ENCODE data around the gene CMSS1. TPM values are rescaled to one million over a fixed set of nuclear protein-coding genes. Genes with fewer than 3 reads are reported as not detected.

CMSS1 gene
- total RNA-seq, 1 experiment from 2014 or later: 117 TPM

- ChIA-PET POLR2A (interaction anchor here (1.4 kb wide), 1 partner anchor 12 kb away, joined by 3 read pairs; no protein-coding TSS in a partner anchor), CTCF (interaction anchor here (1.0 to 3.1 kb wide), 2 partner anchors 155 to 167 kb away, joined by 3 to 19 read pairs; no protein-coding TSS in a partner anchor)
- Mint-ChIP-seq H3K4me1 (ENCODE audit: insufficient read depth, unreplicated experiment) (peaks cover 40% of the 10 kb centered on the region), H3K27me3 (ENCODE audit: insufficient read depth, unreplicated experiment) (no peaks in the 10 kb centered on the region), H3K27ac (ENCODE audit: low read depth, unreplicated experiment) (no peak overlapping the region), H3K9me3 (ENCODE audit: unreplicated experiment) (peaks cover 9% of the 10 kb centered on the region), H3K4me3 (ENCODE audit: unreplicated experiment) (no peak overlapping the region), H3K36me3 (ENCODE audit: insufficient read depth, unreplicated experiment) (no peaks in the 10 kb centered on the region)
- no peak for TF ChIP-seq CTCF (IDR thresholded peaks at IDR 0.05; ENCODE audit: unreplicated experiment)
- intact Hi-C loops (cut with micrococcal nuclease): no loop called here
- BruUV-seq (replicated peaks): no TSS peak
- DNase-seq (ENCODE audit: unreplicated experiment): no peak
Measured at GRCh38 chr3:99999536-99999935, 181.9 kb downstream of the CMSS1 start.

DNA sequence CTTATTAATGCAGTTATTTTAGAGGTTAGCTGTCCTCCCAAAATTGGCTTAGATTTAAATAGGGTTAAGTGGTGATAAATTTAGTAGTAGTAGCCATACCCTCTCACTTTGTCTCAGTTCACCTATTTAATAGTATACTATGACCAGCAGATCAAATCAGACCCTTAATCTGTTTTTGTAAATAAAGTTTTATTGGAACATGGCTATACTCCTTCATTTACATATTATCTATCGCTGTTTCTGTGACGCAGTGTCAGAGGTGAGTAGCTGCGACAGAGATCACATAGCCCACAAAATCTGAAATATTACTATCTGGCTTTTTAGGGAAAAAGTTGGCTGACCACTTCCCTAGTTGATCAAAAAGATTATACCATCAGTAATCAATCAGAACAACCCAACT, 183.4 kb downstream of the CMSS1 start:
- no peak for TF ChIP-seq CTCF (IDR thresholded peaks at IDR 0.05; ENCODE audit: unreplicated experiment)
- Mint-ChIP-seq H3K4me1 (ENCODE audit: insufficient read depth, unreplicated experiment) (peaks cover 49% of the 10 kb centered on the region), H3K27ac (ENCODE audit: low read depth, unreplicated experiment) (peak overlapping the region; percentile 75), H3K27me3 (ENCODE audit: insufficient read depth, unreplicated experiment) (no peaks in the 10 kb centered on the region), H3K36me3 (ENCODE audit: insufficient read depth, unreplicated experiment) (no peaks in the 10 kb centered on the region), H3K9me3 (ENCODE audit: unreplicated experiment) (peaks cover 6% of the 10 kb centered on the region), H3K4me3 (ENCODE audit: unreplicated experiment) (no peak overlapping the region)
- ChIA-PET CTCF (interaction anchor here (0.6 to 3.1 kb wide), 4 partner anchors 36 to 318 kb away, joined by 3 to 19 read pairs (median 3); no protein-coding TSS in a partner anchor), POLR2A (interaction anchor here (0.6 to 4.9 kb wide), 7 partner anchors 9 to 260 kb away, joined by 3 to 30 read pairs (median 11); partner anchors contain the start of gene TBC1D23)
- intact Hi-C loops (cut with micrococcal nuclease): loop anchor here (5.0 kb wide), 2 partner anchors 41 to 74 kb away; no protein-coding TSS in a partner anchor
- DNase-seq (ENCODE audit: unreplicated experiment): no peak
- BruUV-seq (replicated peaks): no TSS peak

- no peaks in the 10 kb centered on the region for H3K36me3 Mint-ChIP-seq (ENCODE audit: insufficient read depth, unreplicated experiment)
- intact Hi-C loops (cut with micrococcal nuclease): loop anchor here (5.0 kb wide), 2 partner anchors 41 to 74 kb away; no protein-coding TSS in a partner anchor
- DNase-seq (ENCODE audit: unreplicated experiment): peak; percentile 60
- TF ChIP-seq CTCF (IDR thresholded peaks at IDR 0.05; ENCODE audit: unreplicated experiment): no peak
- peak overlapping the region; percentile 75 for H3K27ac Mint-ChIP-seq (ENCODE audit: low read depth, unreplicated experiment)
- H3K27me3 Mint-ChIP-seq (ENCODE audit: insufficient read depth, unreplicated experiment): no peaks in the 10 kb centered on the region
- ChIA-PET POLR2A (interaction anchor here (0.5 to 4.9 kb wide), 23 partner anchors 8 to 599 kb away, joined by 3 to 32 read pairs (median 6); partner anchors contain the start of gene TBC1D23), CTCF (interaction anchor here (0.5 to 3.1 kb wide), 14 partner anchors 10 to 1099 kb away, joined by 3 to 19 read pairs (median 4); no protein-coding TSS in a partner anchor)
- no TSS peak for BruUV-seq (replicated peaks)
- no peak overlapping the region for H3K4me3 Mint-ChIP-seq (ENCODE audit: unreplicated experiment)
- H3K9me3 Mint-ChIP-seq (ENCODE audit: unreplicated experiment): no peaks in the 10 kb centered on the region
- H3K4me1 Mint-ChIP-seq (ENCODE audit: insufficient read depth, unreplicated experiment): peaks cover 53% of the 10 kb centered on the region
Measured at GRCh38 chr3:100001526-100002270, 184.0 kb downstream of the CMSS1 start.

Data from MCF 10A (cell line).